ENCODE data around the gene SLC35D1. TPM values are rescaled to one million over a fixed set of nuclear protein-coding genes. Genes with fewer than 3 reads are reported as not detected.

Gene SLC35D1
- total and polyA plus RNA-seq, 2 of the 8 experiments (the other 6 are each of a cell fraction or from before 2014, with no cell fraction given): 1.2 to 2.7 TPM

DNA sequence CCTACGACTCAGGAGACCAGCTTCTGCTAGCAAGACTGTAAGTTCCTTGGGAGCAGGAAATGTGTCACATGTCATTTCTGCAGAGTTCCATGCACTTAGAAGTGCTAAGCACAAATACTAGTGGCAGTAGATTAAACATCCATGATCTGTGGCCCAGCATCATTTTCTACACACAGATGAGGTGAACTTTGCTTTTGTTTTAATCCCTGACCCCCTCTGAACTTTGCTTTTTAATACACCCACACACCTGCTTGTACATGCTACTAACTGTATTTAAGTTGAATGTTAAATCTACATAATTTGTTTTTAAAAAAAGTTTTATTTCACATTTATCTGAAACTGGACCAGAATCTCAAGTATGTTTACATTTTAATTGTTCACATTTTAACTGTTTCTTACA lies 24.5 kb downstream of the SLC35D1 start:
- Histone ChIP-seq H3K4me3 (ENCODE audit: extremely low read depth in 1 of 4, insufficient read depth in 2 of 4, low read depth in 3 of 4, low read length in 4 of 4) (no peak overlapping the region), H3K23me2 (ENCODE audit: low read depth, low read length) (no peaks in the 10 kb centered on the region), H2BK12ac (ENCODE audit: low read depth, low read length) (no peak overlapping the region), H2AFZ (ENCODE audit: low read length) (no peak overlapping the region), H3K23ac (ENCODE audit: insufficient read length) (no peak overlapping the region), H4K20me1 (replicated peaks in 1 of 2; ENCODE audit: control insufficient read depth in 1 of 2, insufficient read depth in 2 of 2, low read length in 2 of 2) (no peaks in the 10 kb centered on the region), H4K91ac (replicated peaks; ENCODE audit: insufficient read length, low read length) (no peak overlapping the region), H3K9ac (replicated peaks in 1 of 4; ENCODE audit: extremely low read depth in 1 of 4, low read depth in 3 of 4, low read length in 3 of 4) (no peak overlapping the region), H4K8ac (ENCODE audit: extremely low read depth, insufficient read depth, low read length) (no peak overlapping the region), H4K5ac (ENCODE audit: insufficient read length, low read depth, low read length) (no peak overlapping the region), H3K79me1 (ENCODE audit: low read depth, low read length) (no peaks in the 10 kb centered on the region), H3K56ac (replicated peaks; ENCODE audit: insufficient read length, low read depth, low read length) (no peak overlapping the region), H3K14ac (ENCODE audit: insufficient read length) (no peak overlapping the region), H2BK20ac (ENCODE audit: low read length) (no peak overlapping the region), H3K9me3 (ENCODE audit: insufficient read depth in 2 of 2, low read depth in 1 of 2, low read length in 1 of 2) (no peaks in the 10 kb centered on the region), H3K36me3 (ENCODE audit: control insufficient read depth in 2 of 4, insufficient read depth in 4 of 4, low read length in 3 of 4) (no peaks in the 10 kb centered on the region), H3K27ac (ENCODE audit: low read depth, low read length) (no peak overlapping the region), H3K18ac (ENCODE audit: extremely low read depth, low read length) (no peak overlapping the region), H3K4me2 (ENCODE audit: insufficient read depth in 1 of 2, low read depth in 2 of 2, low read length in 2 of 2) (no peak overlapping the region), H3K4me1 (replicated peaks in 1 of 4; ENCODE audit: control insufficient read depth in 3 of 4, insufficient read depth in 4 of 4, low read length in 3 of 4) (no peaks in the 10 kb centered on the region), H2AK5ac (ENCODE audit: low read depth, low read length) (no peak overlapping the region), H3K4ac (replicated peaks; ENCODE audit: insufficient read length, low read depth, low read length) (no peak overlapping the region), H2BK120ac (replicated peaks; ENCODE audit: low read depth, low read length) (no peak overlapping the region), H3K27me3 (replicated peaks in 1 of 4; ENCODE audit: control insufficient read depth in 3 of 4, extremely low read depth in 1 of 4, insufficient read depth in 3 of 4, low read length in 3 of 4) (no peaks in the 10 kb centered on the region), H2BK15ac (ENCODE audit: low read length) (no peak overlapping the region), H2BK5ac (ENCODE audit: low read depth, low read length) (no peak overlapping the region), H3K79me2 (ENCODE audit: control insufficient read depth in 1 of 2, insufficient read depth in 2 of 2, low read length in 2 of 2) (no peaks in the 10 kb centered on the region)
- POLR2A ChIA-PET (ENCODE audit: partially characterized antibody): no interaction called here
- WGBS, 2 experiments (ENCODE audit: extremely low coverage in 1 of 2, insufficient coverage in 1 of 2, insufficient read length in 1 of 2, insufficient replicate concordance in 2 of 2, low coverage in 1 of 2, low lambda C conversion rate in 2 of 2, missing lambda C conversion rate in 1 of 2): 95% methylated on average over 1 of the region's 1 CpG; no CpG with 5 or more reads in 1 of the 2 experiments
- FAIRE-seq (no peak), DNase-seq (ENCODE audit: low read depth in 1 of 2, low spot score in 2 of 2) (no peak)
- CTCF ChIA-PET (ENCODE audit: partially characterized antibody): interaction anchor here (0.6 to 2.5 kb wide), 4 partner anchors 33 to 1059 kb away, joined by 3 to 9 read pairs (median 4); no protein-coding TSS in a partner anchor
- TF ChIP-seq SP4 (IDR thresholded peaks at IDR 0.05; ENCODE audit: low read length) (no peak), BACH1 (IDR thresholded peaks at IDR 0.05; ENCODE audit: low read length) (no peak), SRF (IDR thresholded peaks at IDR 0.05; ENCODE audit: low read depth, low read length) (no peak), SP2 (IDR thresholded peaks at IDR 0.05; ENCODE audit: low read length) (no peak), RFX5 (IDR thresholded peaks at IDR 0.05; ENCODE audit: borderline replicate concordance, low read depth, low read length) (no peak), CHD2 (IDR thresholded peaks at IDR 0.05; ENCODE audit: low read length) (no peak)
- TF ChIP-seq, protein P1, sequence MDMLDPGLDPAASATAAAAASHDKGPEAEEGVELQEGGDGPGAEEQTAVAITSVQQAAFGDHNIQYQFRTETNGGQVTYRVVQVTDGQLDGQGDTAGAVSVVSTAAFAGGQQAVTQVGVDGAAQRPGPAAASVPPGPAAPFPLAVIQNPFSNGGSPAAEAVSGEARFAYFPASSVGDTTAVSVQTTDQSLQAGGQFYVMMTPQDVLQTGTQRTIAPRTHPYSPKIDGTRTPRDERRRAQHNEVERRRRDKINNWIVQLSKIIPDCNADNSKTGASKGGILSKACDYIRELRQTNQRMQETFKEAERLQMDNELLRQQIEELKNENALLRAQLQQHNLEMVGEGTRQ (IDR thresholded peaks at IDR 0.05; ENCODE audit: low read length): no peak
